DOHH2 (cell line): Measurements from ENCODE around the gene CACNA1B.

Experiments used
- EZH2phosphoT487 ChIP-seq: fragments of 200-600 bp; sonication (generic); IDR thresholded peaks from 2 replicates; pipeline ENCODE4 v1.6.1; 2017; ENCODE audit warnings: borderline replicate concordance, mild to moderate bottlenecking, antibody characterized with exemption, low read length, moderate library complexity, mixed read lengths
- TF ChIP-seq, protein P1 (sequence below): fragments of 200-600 bp; sonication (generic); IDR thresholded peaks from one replicate; pipeline ENCODE4 v1.5.1; 2014; ENCODE audit warnings: antibody characterized with exemption, mild to moderate bottlenecking, low read depth, low read length; ENCODE audit not compliant: poor library complexity, severe bottlenecking

DNA sequence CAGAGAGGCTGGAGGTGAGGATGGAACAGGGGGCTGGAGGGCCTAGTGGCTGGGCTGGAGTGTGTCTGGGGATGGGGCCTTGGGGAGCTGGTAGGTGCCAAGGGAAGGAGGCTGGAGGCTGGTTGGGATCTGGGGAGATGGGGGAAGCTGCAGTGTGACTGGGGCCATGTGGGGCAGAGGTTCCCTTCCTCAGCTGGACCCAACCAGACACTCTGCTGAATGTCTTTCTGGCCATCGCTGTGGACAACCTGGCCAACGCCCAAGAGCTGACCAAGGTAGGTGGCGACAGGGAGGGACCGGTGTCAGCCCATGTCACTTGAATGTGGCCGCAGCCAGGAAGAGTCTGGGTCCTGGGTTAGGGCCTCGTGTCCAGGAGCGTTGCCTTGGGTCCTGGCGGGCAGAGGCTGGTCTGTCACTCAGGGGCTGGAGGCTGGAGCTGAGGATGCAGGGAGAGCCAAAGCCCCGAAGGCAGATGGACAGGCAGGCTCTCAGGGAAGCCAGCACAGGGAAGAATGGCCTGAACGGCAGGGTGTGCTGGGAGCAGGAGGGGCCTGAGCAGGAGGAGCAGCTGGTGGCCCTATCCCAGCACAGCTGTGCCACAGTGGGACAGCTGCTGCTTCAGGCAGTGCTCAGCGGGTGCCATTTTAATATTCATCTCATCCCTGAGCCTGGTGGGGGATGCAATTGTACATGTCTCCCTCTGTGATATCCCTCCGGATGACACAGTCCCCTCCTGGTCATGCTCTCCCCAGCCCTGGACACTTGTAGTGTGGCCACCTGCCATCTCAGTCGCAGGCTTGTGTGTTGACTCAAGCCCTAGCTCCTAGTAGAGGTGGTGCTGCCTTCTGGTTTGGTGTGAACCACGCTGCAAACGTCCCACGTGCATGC, 132.5 kb downstream of the CACNA1B start:
- TF ChIP-seq, protein P1, sequence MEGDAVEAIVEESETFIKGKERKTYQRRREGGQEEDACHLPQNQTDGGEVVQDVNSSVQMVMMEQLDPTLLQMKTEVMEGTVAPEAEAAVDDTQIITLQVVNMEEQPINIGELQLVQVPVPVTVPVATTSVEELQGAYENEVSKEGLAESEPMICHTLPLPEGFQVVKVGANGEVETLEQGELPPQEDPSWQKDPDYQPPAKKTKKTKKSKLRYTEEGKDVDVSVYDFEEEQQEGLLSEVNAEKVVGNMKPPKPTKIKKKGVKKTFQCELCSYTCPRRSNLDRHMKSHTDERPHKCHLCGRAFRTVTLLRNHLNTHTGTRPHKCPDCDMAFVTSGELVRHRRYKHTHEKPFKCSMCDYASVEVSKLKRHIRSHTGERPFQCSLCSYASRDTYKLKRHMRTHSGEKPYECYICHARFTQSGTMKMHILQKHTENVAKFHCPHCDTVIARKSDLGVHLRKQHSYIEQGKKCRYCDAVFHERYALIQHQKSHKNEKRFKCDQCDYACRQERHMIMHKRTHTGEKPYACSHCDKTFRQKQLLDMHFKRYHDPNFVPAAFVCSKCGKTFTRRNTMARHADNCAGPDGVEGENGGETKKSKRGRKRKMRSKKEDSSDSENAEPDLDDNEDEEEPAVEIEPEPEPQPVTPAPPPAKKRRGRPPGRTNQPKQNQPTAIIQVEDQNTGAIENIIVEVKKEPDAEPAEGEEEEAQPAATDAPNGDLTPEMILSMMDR = no peak
- TF ChIP-seq EZH2phosphoT487 = no peak
